H1 (cell line): ENCODE results near the gene BCL6B. TPM values are rescaled to one million over a fixed set of nuclear protein-coding genes. Genes with fewer than 3 reads are reported as not detected.

ENCODE experiments used
- CBX8 ChIP-seq: fragments of 300-800, 300-1000 bp; sonication (generic); IDR thresholded peaks from 2 replicates; pipeline ENCODE4 v1.7.1; 2016; ENCODE audit warnings: low read depth, low read length, borderline replicate concordance
- CHD7 ChIP-seq: fragments of 300-600 bp; sonication (generic); IDR thresholded peaks from 2 replicates; pipeline ENCODE4 v1.7.1; 2012; ENCODE audit warnings: low read length, moderate library complexity, mild to moderate bottlenecking, inconsistent platforms; ENCODE audit not compliant: insufficient replicate concordance
- GTF2F1 ChIP-seq: IDR thresholded peaks from 2 replicates; pipeline ENCODE4 v1.6.1; 2012; ENCODE audit warnings: low read depth, low read length, improper control_type of control experiment, borderline replicate concordance
- HDAC2 ChIP-seq, 2 experiments: fragments of 300-600 bp in 1 of 2; sonication (generic) in 1 of 2; IDR thresholded peaks; 2 replicates each; pipeline ENCODE4 v1.6.1; 2011 to 2012; ENCODE audit warnings: low read depth in 2 of 2, low read length in 2 of 2, mild to moderate bottlenecking in 2 of 2, moderate library complexity in 2 of 2, borderline replicate concordance in 1 of 2, inconsistent platforms in 1 of 2
- JUN ChIP-seq: IDR thresholded peaks from 2 replicates; pipeline ENCODE4 v1.6.1; 2011; ENCODE audit warnings: low read depth, mild to moderate bottlenecking, improper control_type of control experiment, low read length
- MAFK ChIP-seq: IDR thresholded peaks from 2 replicates; pipeline ENCODE4 v1.6.1; 2012; ENCODE audit warnings: low read depth, mild to moderate bottlenecking, improper control_type of control experiment, low read length
- MAX ChIP-seq: IDR thresholded peaks from 2 replicates; pipeline ENCODE4 v1.6.1; 2012; ENCODE audit warnings: inconsistent platforms
- PHF8 ChIP-seq: fragments of 200-600 bp; sonication (generic); conservative IDR thresholded peaks from 2 replicates; pipeline ENCODE4 v1.7.1; 2012; ENCODE audit warnings: low read depth, mild to moderate bottlenecking, inconsistent platforms, low read length, moderate library complexity
- RBBP5 ChIP-seq: IDR thresholded peaks from 2 replicates; pipeline ENCODE4 v1.7.1; 2012; ENCODE audit warnings: low read depth, mild to moderate bottlenecking, inconsistent platforms, low read length, moderate library complexity, borderline replicate concordance
- SP2 ChIP-seq: IDR thresholded peaks from 2 replicates; pipeline ENCODE4 v1.6.1; 2012; ENCODE audit warnings: mild to moderate bottlenecking, low read length, inconsistent platforms
- polyA plus RNA-seq, 7 experiments: library from polyadenylated mRNA; depleted of rRNA in 3 of 7; stranded (reverse) in 5 of 7; unstranded in 2 of 7; fragments of >200 nt in 5 of 7; fragments of 200-250 nt in 2 of 7; gene quantifications; 1 replicate in 5 of 7; 2 replicates in 1 of 7; 4 replicates in 1 of 7; pipeline versions ENCODE4 v1.2.1 to v1.2.3, GENCODE V29; 2011 to 2013; ENCODE audit warnings: missing spikeins in 2 of 7, mixed read lengths in 2 of 7
- total RNA-seq: library from RNA; stranded (reverse); fragmentation: NEBNext Ultra II Directional; extraction: Animal tissue kit (Norgen Biotek cat#: 25700); gene quantifications from 2 replicates; pipeline ENCODE4 v1.2.1, GENCODE V29; 2021

BCL6B gene
- total and polyA plus RNA-seq, 2 of the 8 experiments (the other 6 are each of a cell fraction or from before 2014, with no cell fraction given), result 6.6 to 8.7 TPM

- TF ChIP-seq CHD7 (no peak), RBBP5 (no peak), GTF2F1 (no peak), HDAC2 (IDR thresholded peaks at IDR 0.05; ENCODE audit: borderline replicate concordance in 1 of 2, low read depth in 2 of 2, low read length in 2 of 2) (no peak), JUN (no peak), SP2 (no peak), CBX8 (no peak), PHF8 (no peak), MAFK (no peak), MAX (no peak)
Observed at GRCh38 chr17:6998855-6999508, 23.9 kb upstream of the BCL6B start (continued).
